GM19238 (cell line): ENCODE data around the gene RERE.

Experiments used
- DNase-seq: peaks from one replicate; pipeline ENCODE4 v3.0.0; 2011; ENCODE audit warnings: low spot score; ENCODE audit not compliant: insufficient read length

The RERE gene

DNA sequence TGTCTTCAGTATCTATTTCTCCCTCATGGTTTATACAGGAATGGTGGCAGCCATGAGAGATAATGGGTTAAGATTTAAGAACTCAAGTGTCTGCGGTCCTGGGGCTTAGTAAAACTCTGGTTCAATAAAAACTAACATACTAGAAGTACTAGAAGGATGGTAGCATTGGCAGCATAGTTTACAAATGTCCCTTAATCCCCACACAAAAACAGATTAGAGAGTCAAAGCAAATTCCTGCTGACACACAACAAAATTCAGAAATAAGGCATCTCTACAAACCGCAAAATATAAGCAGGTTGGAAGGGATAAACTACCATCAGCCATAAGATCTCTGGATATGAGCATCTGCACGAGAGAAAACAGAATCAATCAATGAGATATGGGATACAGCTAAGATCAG, 234.4 kb downstream of the RERE start:
- no peak for DNase-seq

DNA sequence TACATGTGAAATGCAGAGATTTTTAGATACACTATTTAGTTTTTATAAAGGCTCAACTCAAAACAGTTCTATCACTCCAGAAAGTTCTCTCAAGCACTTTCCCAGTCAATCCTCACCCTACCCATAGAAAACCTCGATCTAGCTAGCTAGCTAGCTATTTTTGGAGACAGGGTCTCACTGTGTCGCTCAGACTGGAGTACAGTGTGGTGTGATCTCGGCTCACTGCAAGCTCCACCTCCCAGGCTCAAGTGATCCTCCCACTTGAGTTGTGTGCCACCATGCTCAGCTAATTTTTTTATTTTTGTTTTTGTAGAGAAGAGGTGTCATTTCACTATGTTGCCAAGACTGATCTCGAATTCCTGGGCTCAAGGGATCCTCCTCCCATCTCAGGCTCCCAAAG, 236.9 kb downstream of the RERE start:
- DNase-seq, result no peak

DNA sequence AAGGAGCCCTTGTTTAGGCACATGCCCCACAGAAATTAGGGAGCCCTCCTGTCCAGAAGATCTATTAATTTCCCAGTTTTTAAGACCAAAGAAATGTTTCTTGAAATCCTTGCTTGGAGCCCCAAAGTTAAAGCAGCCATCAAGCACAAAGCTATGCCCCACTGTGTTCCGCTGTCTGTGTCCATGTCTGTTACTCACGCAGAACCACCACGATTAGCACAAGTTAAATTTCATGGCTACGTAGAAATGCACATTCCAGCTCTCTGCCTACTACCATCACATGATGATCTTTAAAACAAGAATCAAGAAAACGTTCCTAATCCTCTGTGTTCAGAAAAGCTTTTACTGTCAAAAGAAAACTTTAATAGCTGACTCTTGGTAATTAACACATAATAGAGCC, 238.5 kb downstream of the RERE start:
- no peak for DNase-seq

DNA sequence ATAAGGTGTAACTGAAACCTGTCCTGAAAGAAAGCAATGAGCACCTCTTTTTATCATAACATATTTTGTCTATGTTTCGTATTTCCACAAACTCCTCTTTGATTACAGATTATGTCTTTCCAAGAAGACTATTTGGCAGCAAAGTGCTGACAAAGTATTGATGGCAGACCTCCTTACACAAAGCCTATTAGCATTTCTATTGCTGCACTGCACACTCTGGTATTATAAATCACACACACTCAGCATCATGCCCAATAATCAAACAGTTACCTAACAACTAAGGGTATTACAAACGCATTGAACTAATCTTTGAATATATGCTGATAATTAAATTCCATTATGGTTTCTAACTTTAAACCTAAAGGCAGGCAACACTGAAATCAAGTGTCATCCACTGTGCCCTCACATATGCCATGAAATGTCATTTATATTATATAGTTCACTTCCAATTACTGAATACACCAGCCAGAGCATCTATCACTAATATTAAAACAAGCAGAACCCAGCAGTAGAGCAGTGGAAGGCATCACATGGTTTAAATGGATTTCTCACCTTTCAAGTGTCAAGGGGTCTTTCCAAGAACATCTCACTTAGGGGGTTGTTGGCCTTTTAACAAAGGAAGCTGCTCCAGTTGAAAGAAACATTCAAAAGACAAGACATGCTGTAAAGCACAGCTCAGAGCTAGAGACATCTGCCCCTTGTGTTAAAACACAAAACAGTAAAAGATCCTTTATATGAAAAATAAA, 239.1 kb downstream of the RERE start:
- DNase-seq, result no peak

DNA sequence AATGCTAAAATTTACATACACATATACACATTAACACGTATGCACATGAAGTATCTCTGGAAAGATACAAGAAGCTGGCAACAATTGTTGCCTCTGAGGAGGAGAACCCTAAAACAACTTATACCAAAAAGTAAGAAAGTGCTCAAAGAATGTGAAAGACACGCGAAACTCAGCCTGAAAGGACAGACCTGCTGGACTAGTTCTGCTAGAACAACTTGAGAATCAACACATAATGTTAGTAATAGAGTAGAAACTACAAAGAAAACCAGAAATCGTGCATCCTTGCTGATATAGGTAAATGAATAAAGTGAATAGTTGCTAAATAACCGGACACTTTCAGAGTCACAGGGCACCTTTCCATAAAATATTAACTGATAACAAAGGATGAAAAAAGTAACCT, 242.5 kb downstream of the RERE start:
- no peak for DNase-seq

DNA sequence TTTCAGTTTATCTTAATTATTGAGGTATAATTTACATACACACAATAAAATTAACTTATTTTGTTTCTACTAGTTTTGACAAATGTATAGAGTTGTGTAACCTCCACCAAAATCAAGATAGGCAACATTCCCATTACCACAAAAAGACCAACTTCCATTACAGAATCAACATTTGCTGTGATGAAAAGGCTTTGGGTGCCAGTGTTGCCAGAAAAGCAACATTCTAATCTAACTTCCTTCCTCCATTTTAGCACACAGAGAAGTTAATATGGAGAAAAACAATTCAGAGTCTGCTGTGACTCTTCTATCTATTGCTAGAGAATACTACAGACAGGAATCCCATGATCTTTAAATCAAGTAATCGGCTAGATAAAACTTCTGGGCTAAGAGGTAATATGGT, 245.3 kb downstream of the RERE start:
- no peak for DNase-seq

DNA sequence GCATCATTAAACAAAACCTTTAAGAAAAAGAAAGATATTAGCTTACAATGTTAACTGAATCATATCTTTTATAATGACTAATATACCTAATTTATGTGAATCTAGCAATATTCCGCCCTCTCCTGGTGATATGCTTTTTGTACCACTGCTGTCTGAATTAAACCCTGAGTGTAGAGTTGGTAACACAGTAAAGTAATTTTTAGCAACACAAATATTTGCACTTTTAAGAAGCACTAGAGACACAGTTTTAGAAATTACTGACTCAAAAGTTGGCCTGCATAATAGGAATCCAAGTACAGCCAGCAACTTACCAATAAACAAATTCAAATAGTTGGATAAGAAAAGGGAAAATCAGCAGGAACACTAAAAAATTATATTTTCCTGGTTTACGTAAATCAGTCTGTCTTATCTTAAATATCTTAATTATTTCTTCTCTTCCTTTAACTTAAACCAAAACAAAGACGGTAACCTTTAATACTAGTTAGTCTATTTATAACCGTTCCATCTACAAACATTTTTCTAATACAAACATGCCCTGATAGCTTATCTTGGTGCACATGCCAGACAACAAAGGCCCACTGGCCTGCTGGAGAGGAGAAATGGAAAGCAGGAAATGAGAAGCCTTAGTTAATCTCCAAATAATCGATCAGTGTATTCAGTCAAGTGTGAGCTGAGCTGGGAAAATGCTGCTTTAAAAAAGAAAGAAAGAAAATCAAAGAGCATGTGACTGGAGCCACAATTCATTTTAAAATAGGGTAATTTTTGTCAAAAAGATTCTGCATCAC, 246.0 kb downstream of the RERE start:
- DNase-seq, result no peak

DNA sequence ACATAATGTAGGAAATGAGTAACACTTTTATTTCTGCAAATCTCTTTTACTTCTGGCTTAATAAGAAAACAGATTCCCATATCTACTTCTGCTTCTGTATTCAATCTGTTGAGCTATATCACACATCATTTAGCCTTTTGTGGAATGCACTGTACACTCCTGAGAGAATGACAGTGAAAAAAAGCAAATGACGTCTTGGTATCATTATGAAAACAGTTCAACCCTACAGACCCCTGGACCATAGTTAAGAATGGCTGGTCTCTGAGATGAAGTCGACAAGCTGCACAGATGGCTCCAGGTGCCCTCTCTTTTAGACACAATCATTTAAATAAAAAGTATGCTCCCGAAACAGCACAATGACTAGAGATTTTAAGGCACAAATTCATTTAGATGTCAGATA, 247.0 kb downstream of the RERE start:
- DNase-seq, result no peak

DNA sequence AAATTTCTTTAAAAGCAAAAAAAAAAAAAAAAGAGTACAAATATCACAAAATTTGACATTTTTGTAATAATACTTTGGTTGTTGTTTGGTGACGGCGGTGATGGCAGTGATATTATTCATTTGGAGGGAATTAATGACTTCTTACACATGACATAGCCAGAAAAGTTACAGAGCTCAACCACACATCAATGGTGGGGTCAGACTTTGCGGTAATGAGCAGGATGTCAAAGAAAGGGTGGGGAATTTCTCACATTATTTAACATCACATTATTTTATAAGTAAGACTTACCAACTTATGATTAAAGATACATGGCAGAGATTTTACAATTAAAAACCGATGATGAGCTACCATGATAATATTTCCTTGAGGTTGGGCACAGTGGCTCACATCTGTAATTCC, 248.2 kb downstream of the RERE start:
- no peak for DNase-seq

DNA sequence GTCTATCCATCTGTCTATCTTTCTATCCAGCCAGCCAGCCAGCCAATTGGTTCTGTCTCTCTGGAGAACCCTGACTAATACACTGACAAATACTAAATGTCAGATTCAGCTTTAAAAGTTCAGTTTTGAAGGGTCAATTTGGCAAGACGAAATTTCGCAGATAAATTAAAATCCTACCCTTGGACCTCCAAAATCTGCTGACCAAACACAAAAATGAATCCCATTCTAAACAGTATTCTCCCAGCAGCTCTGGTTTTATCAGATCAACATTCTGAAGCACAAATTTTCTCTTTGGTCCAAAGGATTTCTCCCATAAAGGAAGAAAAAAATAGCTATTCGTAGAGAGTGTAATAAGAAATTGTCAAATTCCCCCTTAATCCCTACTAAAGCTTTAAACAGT, 248.6 kb downstream of the RERE start:
- no peak for DNase-seq

DNA sequence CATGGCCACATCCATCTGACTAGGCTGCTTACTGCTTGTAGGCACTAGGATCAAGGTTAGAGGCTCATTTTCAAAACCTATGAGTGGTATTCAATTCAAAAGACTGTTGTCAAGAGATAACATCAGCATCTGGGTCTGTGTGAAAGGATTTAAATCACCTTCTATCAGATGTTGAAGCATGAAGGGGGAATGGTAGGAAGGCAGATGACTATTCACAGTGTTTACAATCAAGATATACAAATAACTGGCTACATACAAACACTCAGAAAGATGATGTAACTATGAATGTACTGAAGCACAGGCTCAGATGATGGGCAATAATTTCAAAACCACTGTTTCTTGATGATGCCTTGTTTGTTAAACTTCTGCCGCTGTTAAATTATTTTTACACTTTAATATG, 250.3 kb downstream of the RERE start:
- DNase-seq, result no peak

DNA sequence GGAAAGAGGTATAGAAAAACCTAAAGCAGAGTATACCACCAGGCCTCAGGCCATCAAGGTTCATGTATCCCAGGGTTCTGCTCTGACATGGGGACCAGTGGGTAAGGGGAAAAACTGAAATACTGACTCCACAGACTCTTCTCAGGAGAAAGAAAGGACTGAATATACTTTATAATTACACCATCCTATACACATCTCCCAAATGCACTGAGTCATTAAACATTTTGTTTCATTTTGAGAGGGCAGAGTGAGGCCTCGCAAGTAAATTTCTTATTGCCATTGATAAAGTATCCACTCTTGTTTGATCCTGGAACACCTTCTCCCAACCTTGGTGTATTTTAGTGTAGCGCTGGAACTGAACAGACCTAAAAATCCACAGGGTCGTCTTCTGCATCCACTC, 251.6 kb downstream of the RERE start:
- DNase-seq, result no peak

DNA sequence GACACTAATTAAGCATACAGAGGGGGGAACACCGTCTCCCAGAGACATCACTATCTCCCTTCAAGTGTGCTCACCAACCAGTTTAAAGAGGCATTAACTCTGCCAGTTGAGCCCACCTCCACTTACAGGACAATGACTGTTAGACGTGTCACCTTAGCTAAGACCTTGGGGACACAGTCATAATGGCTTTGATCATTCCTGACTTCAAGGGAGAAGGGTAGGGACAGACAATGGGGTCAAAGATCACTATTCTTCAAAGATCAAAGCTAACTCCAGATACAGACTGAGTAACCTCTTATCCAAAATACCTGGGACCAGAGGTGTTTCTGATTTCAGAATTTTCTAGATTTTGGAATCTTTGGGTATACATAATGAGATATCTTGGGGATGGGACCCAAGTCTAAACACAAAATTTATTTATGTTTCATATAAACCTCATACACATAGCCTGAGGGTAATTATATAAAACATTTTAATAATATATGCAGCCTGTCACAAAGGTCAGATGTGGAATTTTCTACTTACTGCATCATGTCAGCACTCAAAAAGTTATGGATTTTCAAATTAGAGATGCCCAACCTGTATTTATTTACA, 253.4 kb downstream of the RERE start:
- no peak for DNase-seq

DNA sequence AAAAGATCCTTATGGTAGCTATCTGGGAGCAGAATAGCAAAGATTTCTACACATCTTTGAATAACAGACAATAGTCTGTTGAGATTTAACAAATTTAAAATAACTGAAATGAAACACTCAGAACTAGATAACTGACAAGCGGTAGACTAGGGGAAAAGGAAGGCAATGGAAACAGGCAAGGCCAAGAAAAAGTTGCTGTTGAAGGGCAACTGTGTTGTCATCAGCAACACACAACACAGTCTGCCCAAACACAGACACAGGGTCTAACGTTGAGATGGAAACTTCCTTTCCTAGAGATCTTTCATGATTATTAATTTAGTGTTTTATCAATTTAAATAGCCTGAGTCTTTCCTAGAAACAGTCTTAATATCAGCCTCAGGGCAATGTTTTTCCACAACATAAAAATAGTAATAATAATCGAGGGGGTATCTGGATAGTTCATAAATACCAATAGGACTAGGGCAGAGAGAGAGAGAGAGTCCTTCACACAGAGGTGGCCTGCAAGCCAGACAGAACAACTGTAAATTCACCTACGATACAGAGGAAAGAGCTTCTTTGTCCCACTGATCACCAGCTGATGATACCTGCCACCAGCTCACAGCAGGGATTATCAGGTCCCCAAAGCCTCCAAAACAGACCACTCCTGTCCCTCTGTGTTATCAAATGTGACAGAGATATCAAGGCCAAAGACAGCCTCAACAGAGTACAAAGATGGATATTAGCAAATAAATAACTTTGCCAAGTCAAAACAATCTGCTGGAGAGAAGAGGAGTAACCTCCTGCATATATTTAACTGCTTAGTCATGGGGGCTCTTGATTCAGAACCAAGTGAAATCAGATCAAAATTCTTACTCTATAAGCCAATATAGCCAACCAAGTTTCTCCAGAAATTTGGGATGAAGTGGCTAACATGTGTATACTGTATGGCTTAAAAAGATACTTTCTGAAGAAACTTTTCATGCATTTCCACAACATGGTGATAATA, 254.3 kb downstream of the RERE start:
- DNase-seq, result no peak

DNA sequence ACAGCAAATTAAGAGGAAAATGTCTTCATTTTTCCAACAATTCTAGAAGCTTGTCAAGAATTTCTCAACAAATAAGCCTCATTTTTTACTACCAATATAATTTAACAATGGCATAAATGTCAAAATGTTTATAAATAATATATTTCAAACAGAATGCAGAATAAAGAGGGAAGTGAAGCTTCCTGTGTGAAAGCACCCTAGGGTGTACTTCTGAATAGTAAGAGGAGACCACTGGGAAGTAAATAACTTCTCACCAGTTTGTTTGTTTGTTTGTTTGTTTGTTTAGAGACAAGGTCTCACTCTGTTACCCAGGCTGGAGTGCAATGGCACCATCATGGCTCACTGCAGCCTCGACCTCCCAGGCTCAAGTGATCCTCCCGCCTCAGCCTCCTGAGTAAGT, 255.2 kb downstream of the RERE start:
- no peak for DNase-seq

DNA sequence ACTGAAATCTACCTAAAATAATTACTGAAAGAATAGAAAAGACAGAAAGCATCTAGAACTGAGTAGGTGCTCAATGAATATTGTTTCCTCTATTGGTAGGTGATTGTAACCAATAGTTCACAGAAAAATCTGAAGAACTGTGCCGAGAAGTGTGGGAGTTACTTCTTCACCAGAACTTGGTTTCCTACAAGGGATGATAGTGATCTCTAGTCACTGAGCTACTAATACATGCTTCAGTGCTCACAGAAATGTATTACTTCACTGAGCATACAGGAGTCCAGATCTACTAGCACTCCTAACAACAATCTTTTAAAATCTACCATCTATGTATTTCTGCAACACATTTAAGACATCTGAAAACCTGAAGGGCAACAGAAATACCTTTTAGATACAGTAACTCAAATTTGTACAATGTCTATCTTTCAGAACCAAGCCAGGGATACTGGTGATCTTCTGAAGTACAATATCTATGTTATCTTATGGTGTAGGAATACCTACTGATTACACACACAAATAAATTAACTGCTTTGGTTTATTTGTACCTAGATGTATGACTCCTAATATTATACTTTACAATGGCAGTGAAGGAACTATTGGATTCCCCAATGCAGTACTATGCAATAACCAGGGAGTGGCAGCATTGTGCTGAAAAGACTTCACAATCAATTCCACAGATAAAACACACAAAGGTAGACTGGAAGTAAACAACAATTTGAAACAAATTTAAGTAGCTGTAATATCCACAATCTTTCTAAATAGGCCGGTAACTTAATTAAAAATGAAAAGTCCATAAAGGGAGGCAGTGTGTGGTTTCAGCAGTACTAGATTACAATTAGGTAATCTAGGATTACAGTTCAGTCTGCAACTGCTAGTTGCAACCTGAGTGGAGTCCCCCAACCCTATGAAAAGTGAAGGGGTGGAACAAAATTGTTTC, 256.6 kb downstream of the RERE start:
- no peak for DNase-seq

DNA sequence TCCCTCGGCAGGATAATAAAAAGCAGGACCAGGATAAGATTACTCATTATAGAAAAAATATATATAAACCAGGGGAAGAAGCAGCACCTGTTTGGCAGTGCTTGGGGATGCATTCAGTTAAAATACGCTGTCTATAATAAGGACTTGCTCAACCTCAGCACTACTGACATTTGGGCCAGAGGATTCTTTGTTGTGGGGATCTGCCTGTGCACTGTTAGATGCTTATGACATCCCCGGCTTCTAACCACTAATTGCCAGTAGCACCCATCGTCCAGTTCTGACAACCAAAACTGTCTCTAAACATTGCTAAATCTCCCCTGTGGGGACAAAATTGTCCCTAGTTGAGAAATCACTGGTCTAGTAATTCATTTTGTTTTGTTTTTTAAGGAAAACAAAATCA, 257.4 kb downstream of the RERE start:
- no peak for DNase-seq

DNA sequence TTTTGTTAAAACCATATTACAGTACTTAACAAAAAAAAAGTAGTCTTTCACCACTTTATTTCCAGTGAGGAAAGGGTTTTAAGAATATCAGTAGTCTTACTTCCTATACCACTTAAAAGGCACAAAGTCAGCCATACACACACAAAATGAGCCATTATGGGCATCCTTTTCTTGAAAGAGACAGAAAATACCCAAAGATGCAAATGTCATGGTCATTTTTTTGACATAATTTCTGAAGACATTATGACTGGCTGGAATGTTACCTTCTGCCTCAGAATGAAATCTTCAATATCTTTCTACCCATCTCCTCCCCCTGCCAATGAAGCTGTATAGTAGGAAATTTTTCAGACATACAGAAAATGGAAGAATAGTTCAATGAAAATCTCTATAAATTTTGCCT, 261.9 kb downstream of the RERE start:
- no peak for DNase-seq

DNA sequence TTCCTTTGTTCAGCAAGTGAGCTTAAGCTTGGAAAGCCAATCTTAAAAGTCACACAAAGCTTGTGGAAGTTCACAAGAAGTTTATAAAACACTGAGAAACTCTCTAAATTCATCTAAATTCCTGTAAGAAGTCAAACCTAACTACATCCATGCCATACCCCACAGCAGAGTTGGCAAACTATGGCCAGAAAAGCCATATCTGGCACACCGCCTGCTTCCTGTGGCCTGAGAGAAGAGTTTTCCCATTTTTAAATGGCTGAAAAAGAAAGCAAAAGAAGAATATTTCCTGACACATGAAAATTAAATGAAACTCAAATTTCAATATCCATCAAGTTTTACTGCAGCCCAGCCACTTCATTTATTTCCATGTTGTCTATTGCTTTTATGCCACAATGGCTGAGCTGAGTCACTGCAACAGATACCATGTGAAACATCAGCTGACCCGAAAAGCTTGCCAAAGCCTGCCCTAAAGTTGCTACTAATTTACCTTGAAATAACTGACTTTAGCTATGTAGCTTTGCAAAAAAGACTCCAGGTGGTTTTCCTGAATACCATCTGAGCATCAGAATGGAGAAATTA, 262.4 kb downstream of the RERE start:
- DNase-seq, result no peak

DNA sequence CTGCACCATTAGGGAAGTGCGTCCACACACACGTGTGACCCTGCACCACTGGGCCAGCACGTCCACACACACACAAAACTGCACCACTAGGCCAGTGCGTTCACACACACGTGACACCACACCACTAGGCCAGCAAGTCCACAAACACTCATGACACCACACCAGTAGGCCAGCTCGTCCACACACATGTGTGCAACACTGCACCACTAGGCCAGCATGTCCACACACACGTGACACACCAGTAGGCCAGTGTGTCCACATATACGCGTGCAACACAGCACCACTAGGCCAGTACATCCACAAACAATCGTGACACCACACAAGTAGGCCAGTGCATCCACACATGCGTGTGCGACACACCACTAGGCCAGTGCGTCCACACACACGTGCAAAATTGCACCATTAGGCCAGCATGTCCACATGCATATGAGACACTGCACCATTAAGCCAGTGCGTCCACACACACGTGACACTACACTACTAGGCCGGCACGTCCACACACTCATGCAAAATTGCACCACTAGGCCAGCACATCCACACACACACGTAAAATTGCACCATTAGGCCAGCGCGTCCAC, 264.5 kb downstream of the RERE start:
- no peak for DNase-seq
